Uterus (tissue), 4 donors: ENCODE measurements around the gene TMEM51. TPM values are rescaled to one million over a fixed set of nuclear protein-coding genes. Genes with fewer than 3 reads are reported as not detected.

Source experiments
- DNase-seq, 2 donors: peaks; one replicate each; pipeline ENCODE4 v3.0.0-alpha.2; 2019 to 2020
- H3K27ac ChIP-seq, 2 donors: fragments of 200-600 bp; sonication (generic); 1 replicate in 1 of 2; 2 replicates in 1 of 2; pipeline ENCODE4 v1.5.1; 2016 to 2018
- H3K27me3 ChIP-seq, 2 donors: fragments of 200-600 bp; sonication (generic); one replicate each; pipeline ENCODE4 v1.5.1; 2018 to 2019; ENCODE audit warnings: control low read depth in 1 of 2
- H3K36me3 ChIP-seq, 2 donors: fragments of 200-600 bp; sonication (generic); one replicate each; pipeline ENCODE4 v1.5.1; 2019; ENCODE audit warnings: control low read depth in 1 of 2
- H3K4me1 ChIP-seq, 2 donors: fragments of 200-600 bp; sonication (generic); one replicate each; pipeline ENCODE4 v1.5.1; 2018 to 2019; ENCODE audit warnings: control low read depth in 1 of 2
- H3K4me3 ChIP-seq, 2 donors: fragments of 200-600 bp; sonication (generic); 1 replicate in 1 of 2; 2 replicates in 1 of 2; pipeline ENCODE4 v1.5.1; 2018 to 2019; ENCODE audit warnings: mild to moderate bottlenecking in 1 of 2
- H3K9me3 ChIP-seq, 2 donors: fragments of 200-600 bp; sonication (generic); one replicate each; pipeline ENCODE4 v1.5.1; 2019; ENCODE audit warnings: control low read depth in 1 of 2
- POLR2A ChIP-seq, 2 donors: fragments of 450-650 bp; IDR thresholded peaks; one replicate each; pipeline ENCODE4 v1.6.1; 2016; ENCODE audit warnings: antibody characterized with exemption in 2 of 2, mild to moderate bottlenecking in 1 of 2, moderate library complexity in 1 of 2
- intact Hi-C: fragments of 100-400 bp; cut with DNase I; formaldehyde crosslinking; loops from one replicate; pipeline ENCODE4 v1.15.1; 2023; ENCODE audit warnings: low total_unique reads
- total RNA-seq, 4 donors: library from RNA; depleted of rRNA in 3 of 4; stranded (reverse); fragments of >200 nt in 3 of 4; gene quantifications; one replicate each; pipeline versions ENCODE4 v1.1.0 to v1.2.4, GENCODE V29; 2014 to 2023
- TF ChIP-seq, protein P1 (sequence below), 4 experiments: fragments of 200-600 bp in 2 of 4; fragments of 450-650 bp in 2 of 4; sonication (generic) in 2 of 4; IDR thresholded peaks; one replicate each; pipeline ENCODE4 v1.5.1; 2016 to 2019; ENCODE audit warnings: antibody characterized with exemption in 4 of 4, mild to moderate bottlenecking in 2 of 4, moderate library complexity in 1 of 4
- donor health status: DM: yes; HTN: yes; CAD: no.

The TMEM51 gene
- total RNA-seq, 4 donors from 2014 or later = 1.3 to 45.0 (median 9.9) TPM

DNA sequence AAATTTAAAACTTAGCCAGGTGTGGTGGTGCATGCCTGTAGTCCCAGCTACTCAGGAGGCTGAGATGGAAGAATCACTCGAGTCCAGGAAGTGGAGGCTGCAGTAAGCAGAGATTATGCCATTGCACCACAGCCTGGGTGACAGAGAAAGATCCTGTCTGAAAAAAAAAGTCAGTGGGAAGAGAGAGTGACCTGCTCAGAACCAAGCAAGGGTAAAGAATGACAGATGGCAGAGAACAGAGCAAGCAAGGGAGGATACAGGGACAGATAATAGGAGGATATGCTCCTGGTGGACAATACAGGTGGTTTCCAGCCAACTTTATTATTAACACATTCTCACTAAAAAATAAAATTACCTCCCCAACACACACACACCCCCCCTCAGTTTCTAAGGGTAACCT lies 4.6 kb upstream of the TMEM51 start:
- no peaks in the 10 kb centered on the region for H3K36me3 ChIP-seq
- H3K4me1 ChIP-seq = no peaks in the 10 kb centered on the region
- no peak overlapping the region for H3K4me3 ChIP-seq
- H3K9me3 ChIP-seq = no peaks in the 10 kb centered on the region
- H3K27ac ChIP-seq = no peak overlapping the region
- no peak for TF ChIP-seq POLR2A (IDR thresholded peaks at IDR 0.05)
- TF ChIP-seq, protein P1, sequence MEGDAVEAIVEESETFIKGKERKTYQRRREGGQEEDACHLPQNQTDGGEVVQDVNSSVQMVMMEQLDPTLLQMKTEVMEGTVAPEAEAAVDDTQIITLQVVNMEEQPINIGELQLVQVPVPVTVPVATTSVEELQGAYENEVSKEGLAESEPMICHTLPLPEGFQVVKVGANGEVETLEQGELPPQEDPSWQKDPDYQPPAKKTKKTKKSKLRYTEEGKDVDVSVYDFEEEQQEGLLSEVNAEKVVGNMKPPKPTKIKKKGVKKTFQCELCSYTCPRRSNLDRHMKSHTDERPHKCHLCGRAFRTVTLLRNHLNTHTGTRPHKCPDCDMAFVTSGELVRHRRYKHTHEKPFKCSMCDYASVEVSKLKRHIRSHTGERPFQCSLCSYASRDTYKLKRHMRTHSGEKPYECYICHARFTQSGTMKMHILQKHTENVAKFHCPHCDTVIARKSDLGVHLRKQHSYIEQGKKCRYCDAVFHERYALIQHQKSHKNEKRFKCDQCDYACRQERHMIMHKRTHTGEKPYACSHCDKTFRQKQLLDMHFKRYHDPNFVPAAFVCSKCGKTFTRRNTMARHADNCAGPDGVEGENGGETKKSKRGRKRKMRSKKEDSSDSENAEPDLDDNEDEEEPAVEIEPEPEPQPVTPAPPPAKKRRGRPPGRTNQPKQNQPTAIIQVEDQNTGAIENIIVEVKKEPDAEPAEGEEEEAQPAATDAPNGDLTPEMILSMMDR (IDR thresholded peaks at IDR 0.05) = no peak
- intact Hi-C loops = no loop called here
- no peak for DNase-seq
- H3K27me3 ChIP-seq = no peaks in the 10 kb centered on the region

DNA sequence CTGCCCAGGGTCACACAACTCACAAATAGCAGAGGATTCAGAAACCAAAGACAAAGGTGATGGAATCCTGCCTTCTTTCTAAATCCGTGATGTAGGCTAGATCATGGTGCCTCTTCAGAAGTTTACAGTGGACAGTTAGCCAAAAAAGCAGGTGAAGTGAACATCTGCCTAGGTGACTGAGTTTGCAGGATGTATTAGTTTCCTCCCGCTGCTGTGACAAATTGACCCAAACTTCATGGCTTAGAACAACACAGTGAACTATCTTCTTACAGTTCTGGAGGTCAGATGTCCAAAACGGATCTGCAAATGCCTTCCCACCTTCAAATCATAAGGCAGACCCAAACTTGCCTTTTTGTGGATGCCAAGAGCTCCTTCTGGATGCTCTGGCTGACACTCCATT lies 3.2 kb upstream of the TMEM51 start:
- intact Hi-C loops = loop anchor here (10.0 kb wide), 1 partner anchor 114 kb away; no protein-coding TSS in a partner anchor

DNA sequence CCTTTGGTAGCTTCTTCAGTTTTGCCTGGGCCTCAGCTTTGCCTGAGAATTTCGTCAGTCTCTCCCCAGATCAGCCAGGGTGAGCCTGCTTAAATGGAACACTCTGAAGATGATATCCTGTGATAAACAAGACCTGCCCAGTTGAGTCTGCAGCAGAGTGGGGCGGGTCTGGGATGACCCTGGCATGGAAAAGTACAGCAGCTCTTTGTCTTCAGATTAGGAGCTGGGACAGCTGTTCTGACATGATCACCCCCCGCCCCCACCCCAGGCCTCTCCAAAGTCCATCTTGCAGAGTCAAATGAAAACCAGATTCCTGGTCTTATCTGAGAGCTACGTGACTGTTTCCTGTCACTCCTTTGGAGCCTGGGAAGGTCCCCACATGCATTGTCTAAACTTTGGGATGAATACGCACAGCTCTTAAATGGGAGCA lies 2.2 kb upstream of the TMEM51 start:
- no peak for DNase-seq
- no peaks in the 10 kb centered on the region for H3K36me3 ChIP-seq
- H3K27ac ChIP-seq = no peak overlapping the region
- H3K4me1 ChIP-seq = peaks cover 0 to 5% of the 10 kb centered on the region in 2 donors
- H3K27me3 ChIP-seq = no peaks in the 10 kb centered on the region
- no peak for TF ChIP-seq POLR2A (IDR thresholded peaks at IDR 0.05)
- TF ChIP-seq, protein P1 (IDR thresholded peaks at IDR 0.05) = no peak
- intact Hi-C loops = loop anchor here (10.0 kb wide), 1 partner anchor 113 kb away; no protein-coding TSS in a partner anchor
- H3K9me3 ChIP-seq = no peaks in the 10 kb centered on the region
- no peak overlapping the region for H3K4me3 ChIP-seq

More for the DNA sequence above, 3.2 kb upstream of the TMEM51 start:
- H3K27ac ChIP-seq = no peak overlapping the region
- no peak overlapping the region for H3K4me3 ChIP-seq
- TF ChIP-seq, protein P1 (IDR thresholded peaks at IDR 0.05) = no peak
- no peak for TF ChIP-seq POLR2A (IDR thresholded peaks at IDR 0.05)
- H3K9me3 ChIP-seq = no peaks in the 10 kb centered on the region
- no peaks in the 10 kb centered on the region for H3K36me3 ChIP-seq
- H3K27me3 ChIP-seq = no peaks in the 10 kb centered on the region
- H3K4me1 ChIP-seq = peaks cover 0 to 5% of the 10 kb centered on the region in 2 donors
- no peak for DNase-seq

DNA sequence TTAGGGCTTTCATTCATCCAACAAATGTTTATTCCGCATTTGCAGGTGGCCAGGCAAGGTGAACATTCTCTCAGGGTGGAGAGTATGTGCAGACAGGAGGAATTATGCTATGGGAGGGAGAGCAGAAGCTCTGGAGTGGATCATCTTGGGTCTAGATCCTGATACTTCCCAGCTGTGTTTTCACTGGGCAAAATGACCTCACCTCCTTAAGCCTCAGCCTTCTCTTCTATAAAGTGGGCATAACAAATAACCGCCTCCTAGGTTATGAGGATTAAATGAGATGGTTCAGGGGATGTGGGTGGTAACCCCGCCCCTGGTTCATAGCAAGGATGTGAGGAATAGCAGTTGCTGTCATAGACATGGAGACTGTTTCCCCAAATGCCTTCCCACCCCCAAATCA lies 1.7 kb upstream of the TMEM51 start:
- no peak for DNase-seq
- Histone ChIP-seq H3K9me3 (no peaks in the 10 kb centered on the region), H3K27me3 (no peaks in the 10 kb centered on the region), H3K27ac (peak overlapping the region; percentile 69 to 76), H3K4me3 (no peak overlapping the region), H3K36me3 (no peaks in the 10 kb centered on the region), H3K4me1 (peaks cover 0 to 5% of the 10 kb centered on the region in 2 donors)
- TF ChIP-seq POLR2A (IDR thresholded peaks at IDR 0.05) = no peak
- TF ChIP-seq, protein P1 (IDR thresholded peaks at IDR 0.05) = no peak
- intact Hi-C loops = loop anchor here (10.0 kb wide), 1 partner anchor 113 kb away; no protein-coding TSS in a partner anchor

DNA sequence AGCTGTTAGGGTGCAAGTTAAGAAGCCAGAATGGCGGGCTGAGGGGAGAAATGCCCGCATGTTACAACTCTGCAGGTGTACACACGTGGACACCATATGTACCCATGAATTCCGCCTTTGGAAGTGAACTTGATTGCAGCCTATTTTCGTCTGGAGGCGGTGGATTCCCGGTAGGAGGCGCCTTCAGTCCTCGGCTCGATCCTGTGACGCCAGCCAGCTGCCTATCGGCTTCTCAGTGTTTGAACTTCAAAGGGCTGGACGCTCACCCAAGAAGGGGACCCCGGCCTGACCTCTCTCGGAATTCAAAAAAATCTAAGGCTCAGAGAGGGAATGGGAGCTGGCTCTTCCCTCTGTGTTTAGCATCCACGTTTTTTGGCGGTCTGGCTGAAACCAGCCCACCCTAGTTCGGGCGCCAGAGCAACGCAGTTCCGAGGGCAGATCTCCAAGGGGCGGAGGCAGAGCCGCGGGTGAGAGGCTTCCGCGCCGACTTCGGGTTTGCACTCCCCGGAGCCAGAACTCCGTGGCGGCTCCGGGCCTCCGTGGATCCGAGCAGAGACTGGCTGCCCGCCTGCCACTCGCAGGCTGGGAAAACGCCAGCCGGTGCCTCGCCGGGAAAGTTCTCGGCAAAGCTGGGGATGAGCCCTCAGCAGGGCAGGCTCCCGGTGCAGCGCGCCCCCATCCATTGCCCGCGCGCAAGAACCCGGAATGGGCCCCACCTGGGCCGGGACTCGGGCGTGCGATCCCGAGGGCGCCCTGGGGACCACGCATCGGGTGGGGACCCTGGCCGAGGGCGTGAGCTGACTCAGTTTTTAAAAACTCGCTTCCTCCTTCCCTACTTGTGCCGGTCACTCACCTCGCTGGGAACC lies 996 bp upstream of the TMEM51 start:
- intact Hi-C loops = loop anchor here (10.0 kb wide), 1 partner anchor 112 kb away; no protein-coding TSS in a partner anchor
- TF ChIP-seq POLR2A (IDR thresholded peaks at IDR 0.05) = peak in 1 of 2 donors; percentile 58
- TF ChIP-seq, protein P1 (IDR thresholded peaks at IDR 0.05) = peak; percentile 68 to 80 (median 74)
- Histone ChIP-seq H3K27me3 (no peaks in the 10 kb centered on the region), H3K27ac (peak overlapping the region; percentile 69 to 76), H3K9me3 (no peaks in the 10 kb centered on the region), H3K4me1 (peaks cover 0 to 5% of the 10 kb centered on the region in 2 donors), H3K36me3 (no peaks in the 10 kb centered on the region), H3K4me3 (peak overlapping the region; percentile 58 to 89)
- peak; percentile 83 to 87 for DNase-seq
